ENCODE results near the gene EN2.

DNA sequence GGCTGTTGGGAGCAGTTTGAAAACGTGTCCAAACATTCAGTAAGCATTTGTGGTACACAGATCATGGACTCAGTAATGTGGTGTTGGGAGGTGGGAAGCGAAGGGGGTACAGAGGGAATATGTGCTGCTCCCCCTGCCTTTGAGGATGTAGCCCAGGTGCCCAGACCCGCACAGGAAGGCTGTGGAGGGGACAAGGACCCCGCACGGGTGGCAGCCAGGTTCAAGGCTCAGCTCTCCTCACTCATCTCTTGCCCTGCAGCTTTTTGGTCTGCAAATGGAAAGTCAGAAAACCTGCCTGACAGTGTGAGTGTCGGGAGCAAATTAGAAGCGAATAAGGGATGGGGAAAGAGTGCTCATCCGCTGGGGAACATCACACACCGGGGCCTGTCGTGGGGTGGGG is 27.3 kb upstream of the EN2 start:
- TF ChIP-seq, protein P1, sequence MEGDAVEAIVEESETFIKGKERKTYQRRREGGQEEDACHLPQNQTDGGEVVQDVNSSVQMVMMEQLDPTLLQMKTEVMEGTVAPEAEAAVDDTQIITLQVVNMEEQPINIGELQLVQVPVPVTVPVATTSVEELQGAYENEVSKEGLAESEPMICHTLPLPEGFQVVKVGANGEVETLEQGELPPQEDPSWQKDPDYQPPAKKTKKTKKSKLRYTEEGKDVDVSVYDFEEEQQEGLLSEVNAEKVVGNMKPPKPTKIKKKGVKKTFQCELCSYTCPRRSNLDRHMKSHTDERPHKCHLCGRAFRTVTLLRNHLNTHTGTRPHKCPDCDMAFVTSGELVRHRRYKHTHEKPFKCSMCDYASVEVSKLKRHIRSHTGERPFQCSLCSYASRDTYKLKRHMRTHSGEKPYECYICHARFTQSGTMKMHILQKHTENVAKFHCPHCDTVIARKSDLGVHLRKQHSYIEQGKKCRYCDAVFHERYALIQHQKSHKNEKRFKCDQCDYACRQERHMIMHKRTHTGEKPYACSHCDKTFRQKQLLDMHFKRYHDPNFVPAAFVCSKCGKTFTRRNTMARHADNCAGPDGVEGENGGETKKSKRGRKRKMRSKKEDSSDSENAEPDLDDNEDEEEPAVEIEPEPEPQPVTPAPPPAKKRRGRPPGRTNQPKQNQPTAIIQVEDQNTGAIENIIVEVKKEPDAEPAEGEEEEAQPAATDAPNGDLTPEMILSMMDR (IDR thresholded peaks at IDR 0.05), result no peak
- TF ChIP-seq POLR2AphosphoS5 (IDR thresholded peaks at IDR 0.05), result no peak

All from gastroesophageal sphincter (tissue), 3 donors.